Kidney (tissue), 14 donors: Measurements from ENCODE around the gene ZBTB44. TPM values are rescaled to one million over a fixed set of nuclear protein-coding genes. Genes with fewer than 3 reads are reported as not detected.

Experiments
- DNase-seq, 5 donors: peaks; one replicate each; pipeline ENCODE4 v3.0.0-alpha.2; 2013 to 2020
- FAIRE-seq: peaks from 2 replicates; lab custom pipeline; 2012; peaks lifted over from hg19 to GRCh38; lab: Jason Lieb, UNC
- H3K27ac ChIP-seq, 2 donors: one replicate each; pipeline ENCODE4 v1.7.0; 2013; ENCODE audit warnings: low read depth in 2 of 2, low read length in 2 of 2, inconsistent platforms in 1 of 2
- H3K27me3 ChIP-seq: one replicate; pipeline ENCODE4 v1.7.1; 2013; ENCODE audit warnings: low read length, inconsistent platforms; ENCODE audit not compliant: control insufficient read depth, insufficient read depth
- H3K36me3 ChIP-seq, 3 donors: one replicate each; pipeline versions ENCODE4 v1.7.0 to v1.7.1; 2013; ENCODE audit warnings: low read length in 3 of 3, control low read depth in 1 of 3, inconsistent platforms in 1 of 3; ENCODE audit not compliant: insufficient read depth in 3 of 3, control insufficient read depth in 2 of 3
- H3K4me1 ChIP-seq, 3 donors: one replicate each; pipeline versions ENCODE4 v1.7.0 to v1.7.1; 2013; ENCODE audit warnings: low read length in 3 of 3, inconsistent platforms in 1 of 3, low read depth in 1 of 3; ENCODE audit not compliant: control insufficient read depth in 2 of 3, insufficient read depth in 2 of 3
- H3K4me3 ChIP-seq, 3 donors: one replicate each; pipeline versions ENCODE4 v1.7.0 to v1.8.1; 2013; ENCODE audit warnings: low read length in 3 of 3, control low read depth in 1 of 3, inconsistent platforms in 1 of 3
- H3K9ac ChIP-seq, 3 donors: one replicate each; pipeline versions ENCODE4 v1.7.0 to v1.7.1; 2013; ENCODE audit warnings: low read length in 3 of 3, control low read depth in 1 of 3, inconsistent platforms in 1 of 3
- H3K9me3 ChIP-seq, 3 donors: one replicate each; pipeline versions ENCODE4 v1.7.0 to v1.7.1; 2013; ENCODE audit warnings: low read length in 3 of 3, control low read depth in 1 of 3, inconsistent platforms in 1 of 3; ENCODE audit not compliant: control insufficient read depth in 2 of 3, insufficient read depth in 1 of 3
- CTCF ChIP-seq: IDR thresholded peaks from 3 replicates; pipeline ENCODE4 v1.5.1; 2012; ENCODE audit warnings: mild to moderate bottlenecking, moderate library complexity, borderline replicate concordance; ENCODE audit not compliant: insufficient read depth; ENCODE audit errors: extremely low read depth
- intact Hi-C: fragments of 100-400 bp; cut with DNase I; formaldehyde crosslinking; loops from one replicate; pipeline ENCODE4 v1.11.1; 2022
- polyA plus RNA-seq: library from polyadenylated mRNA; stranded (reverse); fragments of 350-450 nt; fragmentation: Illumina TruSeq; extraction: RNeasy Lipid Tissue Mini Kit (QIAGEN cat#74804); gene quantifications from one replicate; pipeline ENCODE4 v1.2.3, GENCODE V29; 2014; ENCODE audit warnings: low read depth, low replicate concordance; ENCODE audit not compliant: insufficient read depth
- total RNA-seq: library from RNA; stranded (reverse); fragmentation: NEBNext Ultra II Directional; extraction: Animal tissue kit (Norgen Biotek cat#: 25700); gene quantifications from one replicate; pipeline ENCODE4 v1.2.1, GENCODE V29; 2021
- donor health status: control.
- donor health status: control.
- donor health status: control.
- donor health status: control.
- donor health status: control.
- donor health status: DM: yes; HTN: yes; CAD: no.
- donor health status: Normal renal cell carcinoma (clear cell type).

The ZBTB44 gene
- total and polyA plus RNA-seq, 2 donors from 2014 or later: 13.1 to 59.7 TPM

- Histone ChIP-seq H3K27me3 (no peaks in the 10 kb centered on the region), H3K9ac (peak overlapping the region in 2 of 3 donors; percentile 48 to 76), H3K27ac (peak overlapping the region; percentile 93), H3K9me3 (no peaks in the 10 kb centered on the region), H3K36me3 (no peaks in the 10 kb centered on the region), H3K4me3 (peak overlapping the region in 1 of 3 donors; percentile 18), H3K4me1 (peaks cover 0 to 42% (median 34%) of the 10 kb centered on the region in 3 donors)
- DNase-seq (peak in 4 of 5 donors; percentile 77 to 87 (median 84)), FAIRE-seq (no peak)
- intact Hi-C loops: no loop called here
- no peak for TF ChIP-seq CTCF
These were observed 133.1 kb downstream of the ZBTB44 start for GRCh38 chr11:130181295-130182272.

- Histone ChIP-seq H3K9ac (peak overlapping the region in 2 of 3 donors; percentile 48 to 76), H3K9me3 (no peaks in the 10 kb centered on the region), H3K27ac (peak overlapping the region; percentile 93), H3K4me3 (no peak overlapping the region), H3K27me3 (no peaks in the 10 kb centered on the region), H3K36me3 (no peaks in the 10 kb centered on the region), H3K4me1 (peaks cover 0 to 42% (median 34%) of the 10 kb centered on the region in 3 donors)
- intact Hi-C loops: no loop called here
- no peak for TF ChIP-seq CTCF
- DNase-seq (no peak), FAIRE-seq (no peak)
These were observed 133.8 kb downstream of the ZBTB44 start for GRCh38 chr11:130180896-130181294.

DNA sequence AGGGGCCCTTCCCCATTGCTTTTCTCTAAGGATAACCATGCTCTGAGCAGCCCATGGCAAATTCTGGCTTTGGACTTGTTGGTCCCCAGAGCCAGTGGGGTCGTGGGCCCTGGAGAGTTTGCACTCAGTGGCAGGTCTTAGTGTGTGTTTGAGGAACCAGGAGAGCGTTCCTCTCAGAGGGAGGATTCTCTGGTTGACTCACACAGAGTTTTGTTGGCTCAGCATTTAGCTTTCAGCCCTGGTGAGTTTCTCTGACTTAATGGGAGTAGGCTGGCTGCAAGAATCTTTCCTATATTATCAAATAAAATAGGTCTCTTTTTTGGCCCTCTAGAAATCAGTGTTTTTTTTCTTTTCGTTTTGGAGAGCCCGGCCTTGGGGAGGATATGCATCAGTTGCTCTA, 134.2 kb downstream of the ZBTB44 start:
- no peaks in the 10 kb centered on the region for H3K36me3 ChIP-seq
- H3K9me3 ChIP-seq: no peaks in the 10 kb centered on the region
- H3K9ac ChIP-seq: peak overlapping the region in 1 of 3 donors; percentile 76
- DNase-seq (peak in 2 of 5 donors; percentile 41 to 63), FAIRE-seq (no peak)
- H3K27me3 ChIP-seq: no peaks in the 10 kb centered on the region
- peak overlapping the region; percentile 93 for H3K27ac ChIP-seq
- no peak overlapping the region for H3K4me3 ChIP-seq
- intact Hi-C loops: no loop called here
- H3K4me1 ChIP-seq: peaks cover 0 to 42% (median 34%) of the 10 kb centered on the region in 3 donors
- TF ChIP-seq CTCF: no peak
